Raji (cell line): ENCODE data around the gene MAP3K8.

ENCODE experiments used
- POLR2A ChIP-seq: IDR thresholded peaks from 2 replicates; pipeline ENCODE4 v1.6.1; 2011; ENCODE audit warnings: low read depth, low read length, control low read depth; ENCODE audit not compliant: insufficient read depth

The MAP3K8 gene

GRCh38 chr10:30413996-30414576 is 19.9 kb upstream of the MAP3K8 start:
- no peak for TF ChIP-seq POLR2A

GRCh38 chr10:30415593-30415992 is 18.4 kb upstream of the MAP3K8 start:
- TF ChIP-seq POLR2A, result no peak

GRCh38 chr10:30417301-30417700 is 16.7 kb upstream of the MAP3K8 start:
- no peak for TF ChIP-seq POLR2A

DNA sequence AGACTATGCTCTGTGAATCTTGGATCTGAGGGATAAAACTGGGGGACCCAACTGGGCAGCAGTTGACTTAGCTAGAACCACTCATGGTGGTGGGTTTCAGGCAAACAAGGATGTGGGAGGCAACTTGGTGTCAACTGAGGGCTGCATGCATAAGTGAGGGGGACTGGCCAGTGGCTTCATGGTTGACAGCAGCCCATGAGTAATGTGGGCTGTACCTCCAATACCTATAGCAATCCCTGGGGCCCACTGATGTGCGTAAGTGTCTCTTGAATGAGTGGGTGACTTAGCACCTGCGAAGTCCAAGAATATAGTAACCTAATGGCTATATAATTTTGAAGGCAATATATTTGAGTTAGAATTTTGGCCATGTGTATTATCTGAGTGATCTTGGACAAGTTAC is 13.7 kb upstream of the MAP3K8 start:
- TF ChIP-seq POLR2A, result peak; percentile 31; the same call in 1 of the 2 replicates

DNA sequence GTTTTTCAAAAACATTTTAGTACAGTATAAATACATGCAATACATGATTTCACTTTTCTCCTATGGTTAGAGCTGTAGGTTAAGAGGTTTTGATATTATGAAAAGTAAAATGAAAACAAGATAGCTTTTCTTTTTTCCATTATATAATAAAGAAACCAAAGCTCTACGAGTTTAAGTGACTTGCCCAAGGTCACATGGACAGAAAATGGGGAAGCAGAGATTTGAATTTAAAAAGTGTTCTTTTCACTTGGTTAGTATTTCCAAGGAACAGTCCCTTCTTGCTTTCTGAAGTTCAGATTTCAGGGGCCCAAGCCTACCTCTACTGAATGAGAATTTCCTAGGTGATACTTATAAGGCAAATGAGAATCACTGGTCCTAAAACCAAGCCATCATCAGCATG is 13.2 kb upstream of the MAP3K8 start:
- TF ChIP-seq POLR2A, result no peak

- peak; percentile 45; the same call in 1 of the 2 replicates for TF ChIP-seq POLR2A
These were observed 11.8 kb upstream of the MAP3K8 start for GRCh38 chr10:30422151-30422695.

- TF ChIP-seq POLR2A, result 0 out of 2 replicates have a peak, but pooled peaks have one; percentile 53
These were observed 10.9 kb upstream of the MAP3K8 start for GRCh38 chr10:30422981-30423654.

DNA sequence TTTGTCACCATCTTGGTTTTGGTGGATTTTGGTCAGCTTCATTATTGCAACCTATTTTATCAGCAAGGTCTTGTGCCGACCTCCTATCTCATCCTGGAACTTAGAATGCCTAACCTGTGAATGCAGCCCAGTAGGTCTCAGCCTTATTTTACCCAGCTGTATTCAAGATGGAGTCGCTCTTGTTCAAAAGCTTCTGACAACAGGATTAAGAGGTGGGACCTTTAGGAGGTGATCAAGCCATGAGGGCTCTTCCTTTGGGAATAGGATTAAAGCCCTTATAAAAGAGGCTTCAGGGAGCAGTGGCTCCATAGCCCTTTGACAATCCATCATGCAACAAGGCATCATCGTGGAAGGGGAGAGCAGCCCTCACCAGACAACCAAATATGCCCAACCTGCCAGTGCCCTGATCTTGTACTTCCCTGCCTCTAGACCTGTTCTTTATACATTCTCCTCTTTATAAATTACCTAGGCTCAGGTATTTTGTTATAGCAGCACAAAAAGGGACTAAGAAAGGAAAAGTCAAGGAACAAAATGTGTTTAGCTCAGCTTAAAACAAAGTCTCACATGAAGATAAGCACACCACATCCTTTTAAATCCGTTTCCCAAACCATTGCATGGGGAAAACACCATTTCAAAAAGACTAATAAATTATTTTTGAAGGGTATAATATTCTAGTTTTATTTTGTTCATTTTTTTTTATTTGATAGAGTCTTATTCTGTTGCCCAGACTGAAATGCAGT is 8.5 kb upstream of the MAP3K8 start:
- no peak for TF ChIP-seq POLR2A

DNA sequence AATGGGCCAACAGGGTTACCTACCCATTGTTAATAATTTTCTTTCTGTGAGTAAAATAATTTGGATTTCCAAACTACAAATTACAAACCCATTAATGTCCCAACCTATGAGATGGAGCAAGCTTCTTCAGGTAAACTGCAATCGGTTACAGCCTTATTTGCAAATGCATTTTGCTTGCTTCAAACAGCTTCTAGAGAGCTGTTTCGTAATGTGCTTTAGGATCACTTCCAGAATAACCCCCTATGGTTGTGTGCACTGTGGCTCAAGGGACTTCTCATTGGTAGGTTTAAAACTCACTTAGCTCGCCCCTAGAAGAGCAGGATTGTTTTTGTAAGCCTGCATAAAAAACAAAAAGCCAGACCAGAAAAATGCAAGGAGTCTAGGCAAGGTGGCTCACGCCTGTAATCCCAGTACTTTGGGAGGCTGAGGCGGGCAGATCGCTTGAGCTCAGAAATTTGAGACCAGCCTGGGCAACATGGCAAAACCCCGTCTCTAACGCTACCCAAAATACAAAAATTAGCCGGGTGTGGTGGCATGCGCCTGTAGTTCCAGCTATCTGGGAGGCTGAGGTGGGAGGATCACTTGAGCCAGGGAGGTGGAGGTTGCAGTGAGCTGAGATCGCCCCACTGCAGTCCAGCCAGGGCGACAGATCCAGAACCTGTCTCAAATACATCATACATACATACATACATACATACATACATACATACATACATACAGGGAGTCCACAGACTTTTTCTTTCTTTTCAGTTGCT is 3.3 kb upstream of the MAP3K8 start:
- no peak for TF ChIP-seq POLR2A

DNA sequence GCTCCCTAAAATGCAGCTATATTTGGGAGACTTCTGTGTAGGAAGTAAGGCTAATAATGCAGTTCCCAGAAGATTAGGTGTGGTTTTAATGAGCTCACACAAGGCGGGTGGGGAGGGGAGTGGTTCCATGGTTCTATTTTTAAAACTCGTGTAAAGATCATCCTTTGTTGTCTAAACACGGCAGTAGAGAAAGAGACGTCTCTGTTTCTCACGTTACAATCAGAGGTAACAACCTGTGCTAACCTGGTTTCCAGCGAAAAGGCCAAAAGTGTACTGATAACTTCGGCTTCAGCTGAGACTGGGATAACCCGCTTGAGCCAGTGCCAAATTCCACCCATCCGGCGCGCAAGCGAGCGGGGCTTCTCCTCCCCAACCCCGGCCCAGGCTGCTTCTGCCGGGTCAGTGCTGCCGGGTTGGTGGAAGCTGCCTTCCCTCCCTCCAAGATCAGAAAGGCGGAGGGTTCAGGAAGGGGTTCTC is 2.5 kb upstream of the MAP3K8 start:
- no peak for TF ChIP-seq POLR2A

GRCh38 chr10:30432622-30433305 is 1.2 kb upstream of the MAP3K8 start:
- TF ChIP-seq POLR2A, result no peak

DNA sequence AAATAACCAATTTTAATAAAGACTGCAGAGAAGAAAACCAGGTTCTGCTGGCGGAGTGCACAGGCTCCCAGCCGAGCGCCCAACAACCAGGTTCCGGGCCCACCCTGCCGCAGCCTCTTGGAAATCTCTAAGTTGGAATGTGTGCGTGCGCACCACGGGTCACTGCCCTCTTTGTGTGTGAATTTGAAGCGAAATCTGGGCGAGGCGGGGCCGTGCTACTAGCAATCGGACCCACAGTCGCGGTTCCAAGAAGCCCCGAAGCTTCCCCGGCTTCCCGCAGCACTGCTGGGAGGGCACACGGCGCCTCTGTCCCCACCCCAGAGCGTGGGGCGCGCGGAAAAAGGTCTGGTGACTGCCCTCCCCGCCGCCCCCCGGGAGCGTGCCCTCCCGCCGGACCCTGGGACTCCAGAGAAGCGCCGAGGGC is 666 bp upstream of the MAP3K8 start:
- TF ChIP-seq POLR2A, result peak; percentile 3; the same call in 1 of the 2 replicates

GRCh38 chr10:30434273-30435072 is 489 bp downstream of the MAP3K8 start:
- peak; percentile 68 for TF ChIP-seq POLR2A

GRCh38 chr10:30435073-30435422 is 1.1 kb downstream of the MAP3K8 start:
- TF ChIP-seq POLR2A, result no peak
